ENCODE results near the gene CCT5. TPM values are rescaled to one million over a fixed set of nuclear protein-coding genes. Genes with fewer than 3 reads are reported as not detected.

CCT5 gene
- total RNA-seq, 1 donor from 2014 or later, result 401 TPM

DNA sequence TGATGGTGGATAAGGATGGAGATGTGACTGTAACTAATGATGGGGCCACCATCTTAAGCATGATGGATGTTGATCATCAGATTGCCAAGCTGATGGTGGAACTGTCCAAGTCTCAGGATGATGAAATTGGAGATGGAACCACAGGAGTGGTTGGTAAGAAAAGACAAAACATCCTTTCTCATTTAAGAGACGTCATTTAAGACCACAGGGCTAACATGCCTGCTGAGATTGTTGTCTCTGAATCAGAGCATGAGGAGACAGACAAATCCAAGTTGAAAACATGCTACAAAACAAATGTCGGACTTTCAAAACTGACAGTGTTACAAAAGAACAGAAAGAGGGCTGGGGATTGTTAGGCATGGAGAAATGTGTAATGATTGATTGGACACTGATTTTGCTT is 4.6 kb downstream of the CCT5 start:
- H3K4me1 Mint-ChIP-seq, result peaks cover 26% of the 10 kb centered on the region
- H3K27ac Mint-ChIP-seq (ENCODE audit: unreplicated experiment), result peak overlapping the region; percentile 13
- no peaks in the 10 kb centered on the region for H3K27me3 Mint-ChIP-seq (ENCODE audit: low read depth)
- H3K36me3 Mint-ChIP-seq (ENCODE audit: low read depth), result peaks cover 18% of the 10 kb centered on the region
- TF ChIP-seq, protein P1, sequence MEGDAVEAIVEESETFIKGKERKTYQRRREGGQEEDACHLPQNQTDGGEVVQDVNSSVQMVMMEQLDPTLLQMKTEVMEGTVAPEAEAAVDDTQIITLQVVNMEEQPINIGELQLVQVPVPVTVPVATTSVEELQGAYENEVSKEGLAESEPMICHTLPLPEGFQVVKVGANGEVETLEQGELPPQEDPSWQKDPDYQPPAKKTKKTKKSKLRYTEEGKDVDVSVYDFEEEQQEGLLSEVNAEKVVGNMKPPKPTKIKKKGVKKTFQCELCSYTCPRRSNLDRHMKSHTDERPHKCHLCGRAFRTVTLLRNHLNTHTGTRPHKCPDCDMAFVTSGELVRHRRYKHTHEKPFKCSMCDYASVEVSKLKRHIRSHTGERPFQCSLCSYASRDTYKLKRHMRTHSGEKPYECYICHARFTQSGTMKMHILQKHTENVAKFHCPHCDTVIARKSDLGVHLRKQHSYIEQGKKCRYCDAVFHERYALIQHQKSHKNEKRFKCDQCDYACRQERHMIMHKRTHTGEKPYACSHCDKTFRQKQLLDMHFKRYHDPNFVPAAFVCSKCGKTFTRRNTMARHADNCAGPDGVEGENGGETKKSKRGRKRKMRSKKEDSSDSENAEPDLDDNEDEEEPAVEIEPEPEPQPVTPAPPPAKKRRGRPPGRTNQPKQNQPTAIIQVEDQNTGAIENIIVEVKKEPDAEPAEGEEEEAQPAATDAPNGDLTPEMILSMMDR (conservative IDR thresholded peaks at IDR 0.05), result no peak
- no peaks in the 10 kb centered on the region for H3K9me3 Mint-ChIP-seq
- no peak for DNase-seq (ENCODE audit: low read depth, low spot score)
- peak overlapping the region; percentile 16 for H3K4me3 Mint-ChIP-seq

DNA sequence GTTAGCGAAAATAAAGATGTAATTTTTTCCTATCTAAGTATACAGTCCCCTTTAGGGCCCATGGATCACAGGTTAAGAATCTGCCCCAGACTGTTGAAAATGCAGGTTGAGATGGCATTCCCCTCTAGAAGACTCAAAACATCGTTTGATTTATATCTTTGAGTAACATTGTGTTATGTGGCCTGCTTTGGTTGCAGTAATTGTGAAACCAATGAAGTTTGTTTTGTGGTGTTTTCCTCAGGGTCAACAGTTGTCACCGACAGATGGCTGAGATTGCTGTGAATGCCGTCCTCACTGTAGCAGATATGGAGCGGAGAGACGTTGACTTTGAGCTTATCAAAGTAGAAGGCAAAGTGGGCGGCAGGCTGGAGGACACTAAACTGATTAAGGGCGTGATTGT is 7.8 kb downstream of the CCT5 start:
- Mint-ChIP-seq H3K27ac (ENCODE audit: unreplicated experiment) (no peak overlapping the region), H3K4me3 (no peak overlapping the region), H3K27me3 (ENCODE audit: low read depth) (no peaks in the 10 kb centered on the region), H3K9me3 (no peaks in the 10 kb centered on the region), H3K36me3 (ENCODE audit: low read depth) (peaks cover 26% of the 10 kb centered on the region), H3K4me1 (peaks cover 5% of the 10 kb centered on the region)
- TF ChIP-seq, protein P1 (conservative IDR thresholded peaks at IDR 0.05), result no peak
- DNase-seq (ENCODE audit: low read depth, low spot score), result no peak

DNA sequence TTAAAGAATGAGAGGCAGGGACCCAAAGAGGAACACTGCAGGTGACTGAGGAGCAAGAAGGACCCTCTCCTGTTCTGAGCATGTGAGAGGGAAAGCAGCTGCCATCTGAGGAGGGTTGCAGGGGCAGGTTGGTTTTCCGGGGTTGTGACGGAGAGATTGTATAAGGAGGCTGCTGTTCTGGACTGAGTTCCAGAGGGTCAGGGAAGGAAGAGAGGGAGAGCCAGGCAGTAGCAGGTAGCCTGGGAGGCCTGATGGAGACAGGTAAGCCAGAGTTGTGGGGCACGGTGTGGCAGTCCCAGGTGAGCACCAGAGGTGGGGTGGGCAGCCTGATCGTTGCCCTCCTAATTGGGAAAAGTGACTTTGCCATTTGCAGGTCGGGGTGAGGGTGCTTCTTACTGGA is 9.8 kb downstream of the CCT5 start:
- TF ChIP-seq, protein P1 (conservative IDR thresholded peaks at IDR 0.05), result no peak
- DNase-seq (ENCODE audit: low read depth, low spot score), result no peak
- Mint-ChIP-seq H3K27me3 (ENCODE audit: low read depth) (no peaks in the 10 kb centered on the region), H3K9me3 (no peaks in the 10 kb centered on the region), H3K4me3 (no peak overlapping the region), H3K36me3 (ENCODE audit: low read depth) (peaks cover 25% of the 10 kb centered on the region), H3K27ac (ENCODE audit: unreplicated experiment) (no peak overlapping the region), H3K4me1 (no peaks in the 10 kb centered on the region)

DNA sequence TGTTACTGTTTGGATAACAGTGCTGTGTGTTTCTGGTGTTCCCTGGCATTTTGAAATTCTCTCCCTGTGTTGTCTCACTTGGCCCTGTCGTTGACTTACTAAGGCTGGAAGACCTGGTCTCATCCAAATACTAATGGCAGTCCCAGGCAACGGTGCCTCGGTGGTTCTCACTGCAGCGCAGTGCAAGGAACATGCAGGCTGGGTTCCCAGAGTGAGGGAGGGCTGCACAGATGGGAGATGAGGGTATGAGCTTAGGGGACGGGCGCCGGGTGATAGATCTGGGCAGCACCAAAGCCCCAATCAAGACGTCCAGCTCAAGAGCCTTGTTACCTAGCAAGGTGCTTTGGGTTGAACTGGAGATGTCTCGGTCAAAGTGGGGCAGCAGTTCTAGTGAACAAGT is 11.0 kb downstream of the CCT5 start:
- TF ChIP-seq, protein P1 (conservative IDR thresholded peaks at IDR 0.05), result no peak
- no peaks in the 10 kb centered on the region for H3K27me3 Mint-ChIP-seq (ENCODE audit: low read depth)

DNA sequence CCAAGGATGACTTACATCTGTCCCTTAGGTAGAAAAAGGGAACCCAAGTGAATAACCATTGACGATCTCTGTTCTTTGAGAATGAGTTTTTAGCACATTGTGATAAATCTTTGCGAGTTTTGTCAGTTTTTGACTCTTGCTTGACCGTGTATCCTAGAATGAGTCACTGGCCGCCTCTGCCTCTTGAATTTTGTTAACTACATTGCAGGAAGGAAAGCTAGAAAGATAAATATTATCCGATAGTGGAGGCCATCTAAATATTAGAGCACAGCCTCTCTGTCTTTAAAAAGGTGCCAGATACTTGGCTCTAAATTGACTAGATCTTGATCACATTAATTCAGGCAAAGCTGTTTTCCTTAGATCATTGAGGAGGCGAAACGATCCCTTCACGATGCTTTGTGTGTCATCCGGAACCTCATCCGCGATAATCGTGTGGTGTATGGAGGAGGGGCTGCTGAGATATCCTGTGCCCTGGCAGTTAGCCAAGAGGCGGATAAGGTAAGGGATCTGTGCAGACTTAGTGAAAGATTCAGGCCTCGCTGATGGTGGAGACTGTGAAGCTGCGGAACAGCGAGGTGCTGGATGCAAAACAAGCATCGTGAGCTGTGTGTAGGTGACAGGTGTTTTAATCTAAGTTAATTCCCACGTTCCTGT is 12.2 kb downstream of the CCT5 start:
- no peaks in the 10 kb centered on the region for H3K27me3 Mint-ChIP-seq (ENCODE audit: low read depth)
- TF ChIP-seq, protein P1 (conservative IDR thresholded peaks at IDR 0.05), result no peak
- DNase-seq (ENCODE audit: low read depth, low spot score), result no peak
- peaks cover 18% of the 10 kb centered on the region for H3K36me3 Mint-ChIP-seq (ENCODE audit: low read depth)
- no peaks in the 10 kb centered on the region for H3K4me1 Mint-ChIP-seq
- no peak overlapping the region for H3K4me3 Mint-ChIP-seq
- H3K9me3 Mint-ChIP-seq, result no peaks in the 10 kb centered on the region
- no peak overlapping the region for H3K27ac Mint-ChIP-seq (ENCODE audit: unreplicated experiment)

More for the DNA sequence above, 11.0 kb downstream of the CCT5 start:
- H3K9me3 Mint-ChIP-seq, result no peaks in the 10 kb centered on the region
- DNase-seq (ENCODE audit: low read depth, low spot score), result no peak
- H3K4me1 Mint-ChIP-seq, result no peaks in the 10 kb centered on the region
- no peak overlapping the region for H3K27ac Mint-ChIP-seq (ENCODE audit: unreplicated experiment)
- H3K36me3 Mint-ChIP-seq (ENCODE audit: low read depth), result peaks cover 18% of the 10 kb centered on the region
- no peak overlapping the region for H3K4me3 Mint-ChIP-seq
